ENCODE measurements around the gene RAD9A.

DNA sequence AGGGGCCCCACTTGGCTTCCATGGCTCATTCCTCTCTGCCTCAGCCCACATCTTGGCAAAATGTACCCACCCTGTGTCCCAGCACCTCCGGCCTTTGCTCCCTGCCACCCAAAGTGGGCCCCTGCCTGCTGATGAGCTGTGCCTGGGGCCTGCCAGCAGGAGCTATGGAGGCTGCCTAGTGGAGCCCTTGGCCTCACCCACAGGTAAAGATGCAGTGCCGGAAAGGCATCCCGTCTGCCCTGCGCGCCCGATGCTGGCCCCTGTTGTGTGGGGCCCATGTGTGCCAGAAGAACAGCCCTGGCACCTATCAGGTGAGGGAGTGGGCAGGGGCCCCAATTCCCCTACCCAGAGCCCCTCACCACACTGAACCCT is 13.4 kb downstream of the RAD9A start:
- TF ChIP-seq, protein P1, sequence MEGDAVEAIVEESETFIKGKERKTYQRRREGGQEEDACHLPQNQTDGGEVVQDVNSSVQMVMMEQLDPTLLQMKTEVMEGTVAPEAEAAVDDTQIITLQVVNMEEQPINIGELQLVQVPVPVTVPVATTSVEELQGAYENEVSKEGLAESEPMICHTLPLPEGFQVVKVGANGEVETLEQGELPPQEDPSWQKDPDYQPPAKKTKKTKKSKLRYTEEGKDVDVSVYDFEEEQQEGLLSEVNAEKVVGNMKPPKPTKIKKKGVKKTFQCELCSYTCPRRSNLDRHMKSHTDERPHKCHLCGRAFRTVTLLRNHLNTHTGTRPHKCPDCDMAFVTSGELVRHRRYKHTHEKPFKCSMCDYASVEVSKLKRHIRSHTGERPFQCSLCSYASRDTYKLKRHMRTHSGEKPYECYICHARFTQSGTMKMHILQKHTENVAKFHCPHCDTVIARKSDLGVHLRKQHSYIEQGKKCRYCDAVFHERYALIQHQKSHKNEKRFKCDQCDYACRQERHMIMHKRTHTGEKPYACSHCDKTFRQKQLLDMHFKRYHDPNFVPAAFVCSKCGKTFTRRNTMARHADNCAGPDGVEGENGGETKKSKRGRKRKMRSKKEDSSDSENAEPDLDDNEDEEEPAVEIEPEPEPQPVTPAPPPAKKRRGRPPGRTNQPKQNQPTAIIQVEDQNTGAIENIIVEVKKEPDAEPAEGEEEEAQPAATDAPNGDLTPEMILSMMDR (IDR thresholded peaks at IDR 0.05), result no peak
- TF ChIP-seq EZH2 (IDR thresholded peaks at IDR 0.05), result no peak
